ENCODE results near the gene KRTAP10-4. TPM values are rescaled to one million over a fixed set of nuclear protein-coding genes. Genes with fewer than 3 reads are reported as not detected.

The KRTAP10-4 gene
- total RNA-seq, 1 experiment from 2014 or later, result not detected

DNA sequence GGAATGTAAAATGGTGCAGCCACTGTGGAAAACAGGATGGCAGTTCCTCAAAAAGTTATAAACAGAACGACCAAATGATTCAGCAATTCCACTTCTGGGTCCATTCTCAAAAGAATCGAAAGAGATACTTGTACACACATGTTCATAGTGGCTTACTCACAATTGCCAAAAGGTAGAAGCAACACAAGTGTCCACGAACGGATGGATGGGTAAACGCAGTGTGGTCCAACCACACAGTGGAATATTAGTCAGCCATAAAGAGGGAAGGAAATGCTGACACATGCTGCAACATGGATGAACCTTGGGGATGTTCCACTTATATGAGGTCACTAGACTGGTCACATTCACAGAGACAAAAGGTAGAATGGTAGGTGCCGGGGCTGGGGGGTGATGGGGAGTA lies 38.8 kb upstream of the KRTAP10-4 start:
- H3K79me2 ChIP-seq (ENCODE audit: insufficient read depth, low read length), result no peaks in the 10 kb centered on the region
- no TSS peak for BruUV-seq (replicated peaks)
- H4K20me1 ChIP-seq (ENCODE audit: insufficient read depth), result no peaks in the 10 kb centered on the region
- no peak overlapping the region for H2AFZ ChIP-seq (ENCODE audit: low read depth, low read length, poor library complexity, severe bottlenecking)
- H3K4me2 ChIP-seq (ENCODE audit: low read length), result no peak overlapping the region
- TF ChIP-seq TCF7L2 (IDR thresholded peaks at IDR 0.05; ENCODE audit: borderline replicate concordance, extremely low read depth, insufficient read depth, insufficient read length) (no peak), EZH2 (IDR thresholded peaks at IDR 0.05) (no peak), CEBPB (IDR thresholded peaks at IDR 0.05; ENCODE audit: low read depth) (no peak), JUND (IDR thresholded peaks at IDR 0.05) (no peak), POLR2AphosphoS5 (IDR thresholded peaks at IDR 0.05; ENCODE audit: low read depth, low read length) (no peak), RAD21 (IDR thresholded peaks at IDR 0.05; ENCODE audit: low read depth) (no peak), SRF (IDR thresholded peaks at IDR 0.05; ENCODE audit: low read depth) (no peak), ELF1 (IDR thresholded peaks at IDR 0.05; ENCODE audit: borderline replicate concordance, low read depth) (no peak)
- TF ChIP-seq, protein P1, sequence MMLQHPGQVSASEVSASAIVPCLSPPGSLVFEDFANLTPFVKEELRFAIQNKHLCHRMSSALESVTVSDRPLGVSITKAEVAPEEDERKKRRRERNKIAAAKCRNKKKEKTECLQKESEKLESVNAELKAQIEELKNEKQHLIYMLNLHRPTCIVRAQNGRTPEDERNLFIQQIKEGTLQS (IDR thresholded peaks at IDR 0.05), result no peak
- TF ChIP-seq, protein P2, sequence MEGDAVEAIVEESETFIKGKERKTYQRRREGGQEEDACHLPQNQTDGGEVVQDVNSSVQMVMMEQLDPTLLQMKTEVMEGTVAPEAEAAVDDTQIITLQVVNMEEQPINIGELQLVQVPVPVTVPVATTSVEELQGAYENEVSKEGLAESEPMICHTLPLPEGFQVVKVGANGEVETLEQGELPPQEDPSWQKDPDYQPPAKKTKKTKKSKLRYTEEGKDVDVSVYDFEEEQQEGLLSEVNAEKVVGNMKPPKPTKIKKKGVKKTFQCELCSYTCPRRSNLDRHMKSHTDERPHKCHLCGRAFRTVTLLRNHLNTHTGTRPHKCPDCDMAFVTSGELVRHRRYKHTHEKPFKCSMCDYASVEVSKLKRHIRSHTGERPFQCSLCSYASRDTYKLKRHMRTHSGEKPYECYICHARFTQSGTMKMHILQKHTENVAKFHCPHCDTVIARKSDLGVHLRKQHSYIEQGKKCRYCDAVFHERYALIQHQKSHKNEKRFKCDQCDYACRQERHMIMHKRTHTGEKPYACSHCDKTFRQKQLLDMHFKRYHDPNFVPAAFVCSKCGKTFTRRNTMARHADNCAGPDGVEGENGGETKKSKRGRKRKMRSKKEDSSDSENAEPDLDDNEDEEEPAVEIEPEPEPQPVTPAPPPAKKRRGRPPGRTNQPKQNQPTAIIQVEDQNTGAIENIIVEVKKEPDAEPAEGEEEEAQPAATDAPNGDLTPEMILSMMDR (IDR thresholded peaks at IDR 0.05 in 2 of 3, conservative IDR thresholded peaks at IDR 0.05 in 1 of 3; ENCODE audit: borderline replicate concordance in 1 of 3, insufficient read depth in 1 of 3, low read depth in 2 of 3, low read length in 2 of 3), result no peak
- TF ChIP-seq, protein P3, sequence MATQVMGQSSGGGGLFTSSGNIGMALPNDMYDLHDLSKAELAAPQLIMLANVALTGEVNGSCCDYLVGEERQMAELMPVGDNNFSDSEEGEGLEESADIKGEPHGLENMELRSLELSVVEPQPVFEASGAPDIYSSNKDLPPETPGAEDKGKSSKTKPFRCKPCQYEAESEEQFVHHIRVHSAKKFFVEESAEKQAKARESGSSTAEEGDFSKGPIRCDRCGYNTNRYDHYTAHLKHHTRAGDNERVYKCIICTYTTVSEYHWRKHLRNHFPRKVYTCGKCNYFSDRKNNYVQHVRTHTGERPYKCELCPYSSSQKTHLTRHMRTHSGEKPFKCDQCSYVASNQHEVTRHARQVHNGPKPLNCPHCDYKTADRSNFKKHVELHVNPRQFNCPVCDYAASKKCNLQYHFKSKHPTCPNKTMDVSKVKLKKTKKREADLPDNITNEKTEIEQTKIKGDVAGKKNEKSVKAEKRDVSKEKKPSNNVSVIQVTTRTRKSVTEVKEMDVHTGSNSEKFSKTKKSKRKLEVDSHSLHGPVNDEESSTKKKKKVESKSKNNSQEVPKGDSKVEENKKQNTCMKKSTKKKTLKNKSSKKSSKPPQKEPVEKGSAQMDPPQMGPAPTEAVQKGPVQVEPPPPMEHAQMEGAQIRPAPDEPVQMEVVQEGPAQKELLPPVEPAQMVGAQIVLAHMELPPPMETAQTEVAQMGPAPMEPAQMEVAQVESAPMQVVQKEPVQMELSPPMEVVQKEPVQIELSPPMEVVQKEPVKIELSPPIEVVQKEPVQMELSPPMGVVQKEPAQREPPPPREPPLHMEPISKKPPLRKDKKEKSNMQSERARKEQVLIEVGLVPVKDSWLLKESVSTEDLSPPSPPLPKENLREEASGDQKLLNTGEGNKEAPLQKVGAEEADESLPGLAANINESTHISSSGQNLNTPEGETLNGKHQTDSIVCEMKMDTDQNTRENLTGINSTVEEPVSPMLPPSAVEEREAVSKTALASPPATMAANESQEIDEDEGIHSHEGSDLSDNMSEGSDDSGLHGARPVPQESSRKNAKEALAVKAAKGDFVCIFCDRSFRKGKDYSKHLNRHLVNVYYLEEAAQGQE (IDR thresholded peaks at IDR 0.05; ENCODE audit: low read depth), result no peak
- TF ChIP-seq, protein P4, sequence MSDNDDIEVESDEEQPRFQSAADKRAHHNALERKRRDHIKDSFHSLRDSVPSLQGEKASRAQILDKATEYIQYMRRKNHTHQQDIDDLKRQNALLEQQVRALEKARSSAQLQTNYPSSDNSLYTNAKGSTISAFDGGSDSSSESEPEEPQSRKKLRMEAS (IDR thresholded peaks at IDR 0.05), result no peak
- no peaks in the 10 kb centered on the region for H3K27me3 ChIP-seq (ENCODE audit: insufficient read depth, low read length)
- ATAC-seq (no peak), DNase-seq (ENCODE audit: low read depth, low spot score) (no peak)
- no peaks in the 10 kb centered on the region for H3K9me3 ChIP-seq (ENCODE audit: control insufficient read depth in 1 of 2, insufficient read depth in 1 of 2, low read depth in 1 of 2, low read length in 2 of 2)
- ChIA-PET RAD21 (ENCODE audit: low non-redundant PET in 1 of 2, low total read pairs in 2 of 2, uncharacterized antibody in 2 of 2, unreplicated experiment in 2 of 2) (no interaction called here), CTCF (no interaction called here), POLR2A (no interaction called here)
- H3K27ac ChIP-seq (ENCODE audit: low read depth, low read length), result no peak overlapping the region
- no peak overlapping the region for H3K9ac ChIP-seq (ENCODE audit: low read length)
- H3K36me3 ChIP-seq (ENCODE audit: control insufficient read depth in 1 of 2, insufficient read depth in 2 of 2, low read length in 2 of 2), result no peaks in the 10 kb centered on the region
- no peaks in the 10 kb centered on the region for H3K4me1 ChIP-seq (ENCODE audit: control insufficient read depth in 1 of 2, insufficient read depth in 2 of 2, low read length in 2 of 2)
- no peaks in the 10 kb centered on the region for H3K9me2 ChIP-seq (ENCODE audit: insufficient read depth)
- H3K4me3 ChIP-seq (replicated peaks in 1 of 2; ENCODE audit: low read depth in 1 of 2, low read length in 2 of 2), result no peak overlapping the region
- intact Hi-C loops (cut with micrococcal nuclease), result no loop called here
